Mesenchymal stem cell (in vitro differentiated cells and primary cell): Measurements from ENCODE around the gene PIEZO1.

Source experiments
- DNase-seq: peaks from one replicate; pipeline ENCODE4 v3.0.0-alpha.2; 2013
- H2AFZ ChIP-seq: one replicate; pipeline ENCODE4 v1.6.1; 2013; ENCODE audit warnings: low read depth, mild to moderate bottlenecking, control low read depth, inconsistent platforms, low read length, moderate library complexity
- H2AK5ac ChIP-seq: 2 replicates; pipeline ENCODE4 v1.6.1; 2013; ENCODE audit warnings: low read length, moderate library complexity, mild to moderate bottlenecking, inconsistent platforms; ENCODE audit not compliant: severe bottlenecking
- H2BK120ac ChIP-seq: one replicate; pipeline ENCODE4 v1.6.1; 2013; ENCODE audit warnings: low read depth, mild to moderate bottlenecking, inconsistent platforms, low read length, moderate library complexity
- H2BK12ac ChIP-seq, 2 experiments: one replicate each; pipeline ENCODE4 v1.6.1; 2013; ENCODE audit warnings: inconsistent platforms in 2 of 2, low read length in 2 of 2, mild to moderate bottlenecking in 2 of 2, moderate library complexity in 2 of 2, control low read depth in 1 of 2
- H2BK15ac ChIP-seq: one replicate; pipeline ENCODE4 v1.6.1; 2013; ENCODE audit warnings: mild to moderate bottlenecking, low read depth, inconsistent platforms; ENCODE audit not compliant: poor library complexity, severe bottlenecking
- H2BK5ac ChIP-seq: 2 replicates; pipeline ENCODE4 v1.6.1; 2013; ENCODE audit warnings: low read depth, mild to moderate bottlenecking, low read length, control low read depth, inconsistent platforms; ENCODE audit not compliant: poor library complexity, severe bottlenecking
- H3K14ac ChIP-seq, 2 experiments: one replicate each; pipeline ENCODE4 v1.6.1; 2013; ENCODE audit warnings: inconsistent platforms in 2 of 2, low read length in 2 of 2, control low read depth in 1 of 2, mild to moderate bottlenecking in 1 of 2, moderate library complexity in 1 of 2
- H3K18ac ChIP-seq, 2 experiments: one replicate each; pipeline ENCODE4 v1.6.1; 2013; ENCODE audit warnings: inconsistent platforms in 2 of 2, low read length in 2 of 2, control low read depth in 1 of 2, low read depth in 1 of 2, mild to moderate bottlenecking in 1 of 2
- H3K23ac ChIP-seq, 2 experiments: one replicate each; pipeline ENCODE4 v1.6.1; 2013; ENCODE audit warnings: inconsistent platforms in 2 of 2, low read length in 2 of 2, mild to moderate bottlenecking in 2 of 2, moderate library complexity in 2 of 2, control low read depth in 1 of 2
- H3K27ac ChIP-seq: 2 replicates; pipeline ENCODE4 v1.5.1; 2013; ENCODE audit warnings: mild to moderate bottlenecking, moderate library complexity, low read length, control low read depth, inconsistent platforms; ENCODE audit not compliant: poor library complexity, severe bottlenecking
- H3K27me3 ChIP-seq, 2 experiments: 2 replicates each; pipeline versions ENCODE4 v1.6.1 to v1.7.0; 2013; ENCODE audit warnings: low read length in 2 of 2, mild to moderate bottlenecking in 2 of 2, moderate library complexity in 2 of 2, control low read depth in 1 of 2, inconsistent platforms in 1 of 2; ENCODE audit not compliant: control insufficient read depth in 1 of 2, insufficient read depth in 1 of 2
- H3K36me3 ChIP-seq, 2 experiments: 2 replicates each; pipeline versions ENCODE4 v1.6.1 to v1.7.0; 2013; ENCODE audit warnings: low read length in 2 of 2, control low read depth in 1 of 2, inconsistent platforms in 1 of 2, low read depth in 1 of 2, mild to moderate bottlenecking in 1 of 2; ENCODE audit not compliant: insufficient read depth in 2 of 2, control insufficient read depth in 1 of 2
- H3K4ac ChIP-seq, 2 experiments: one replicate each; pipeline ENCODE4 v1.6.1; 2013; ENCODE audit warnings: inconsistent platforms in 2 of 2, low read length in 2 of 2, mild to moderate bottlenecking in 2 of 2, moderate library complexity in 2 of 2, control low read depth in 1 of 2, low read depth in 1 of 2
- H3K4me1 ChIP-seq: 2 replicates; pipeline ENCODE4 v1.6.1; 2013; ENCODE audit warnings: low read depth, low read length, control low read depth; ENCODE audit not compliant: control insufficient read depth, insufficient read depth
- H3K4me2 ChIP-seq: 2 replicates; pipeline ENCODE4 v1.6.1; 2013; ENCODE audit warnings: low read length, mild to moderate bottlenecking, inconsistent platforms; ENCODE audit not compliant: poor library complexity, severe bottlenecking
- H3K4me3 ChIP-seq, 2 experiments: 2 replicates each; pipeline versions ENCODE4 v1.5.1 to v1.7.0; 2013; ENCODE audit warnings: low read length in 2 of 2, mild to moderate bottlenecking in 2 of 2, control low read depth in 1 of 2, low read depth in 1 of 2; ENCODE audit not compliant: insufficient read depth in 1 of 2
- H3K79me1 ChIP-seq: replicated peaks from 2 replicates; pipeline ENCODE4 v1.6.1; 2013; ENCODE audit warnings: mild to moderate bottlenecking, control low read depth, low read length, inconsistent platforms; ENCODE audit not compliant: poor library complexity, severe bottlenecking
- H3K9ac ChIP-seq: 2 replicates; pipeline ENCODE4 v1.7.0; 2013; ENCODE audit warnings: mild to moderate bottlenecking, low read length, moderate library complexity
- H3K9me3 ChIP-seq: 2 replicates; pipeline ENCODE4 v1.7.0; 2013; ENCODE audit warnings: mild to moderate bottlenecking, low read length; ENCODE audit not compliant: control insufficient read depth
- H4K8ac ChIP-seq: one replicate; pipeline ENCODE4 v1.6.1; 2013; ENCODE audit warnings: inconsistent platforms, mild to moderate bottlenecking, low read length, moderate library complexity
- H4K91ac ChIP-seq: one replicate; pipeline ENCODE4 v1.6.1; 2013; ENCODE audit warnings: mild to moderate bottlenecking, low read length, inconsistent platforms
- WGBS: methylation state at CpG from one replicate; pipeline ENCODE4 v1.1.7; 2013; ENCODE audit warnings: mixed read lengths; 5-methylcytosine and 5-hydroxymethylcytosine counted together

The PIEZO1 gene

GRCh38 chr16:88818575-88818874 lies 33.5 kb upstream of the PIEZO1 start:
- Histone ChIP-seq H3K27me3 (no peaks in the 10 kb centered on the region), H3K36me3 (peaks cover 16 to 37% of the 10 kb centered on the region in 2 experiments), H3K4ac (no peak overlapping the region), H3K4me3 (no peak overlapping the region), H3K79me1 (no peaks in the 10 kb centered on the region), H2BK12ac (no peak overlapping the region), H3K23ac (no peak overlapping the region), H2AK5ac (no peak overlapping the region), H2AFZ (no peak overlapping the region), H3K4me1 (peaks cover 5% of the 10 kb centered on the region), H3K18ac (no peak overlapping the region), H4K91ac (no peak overlapping the region), H3K14ac (no peak overlapping the region), H3K4me2 (no peak overlapping the region), H3K27ac (no peak overlapping the region), H4K8ac (no peak overlapping the region), H2BK15ac (no peak overlapping the region), H3K9ac (no peak overlapping the region), H3K9me3 (no peaks in the 10 kb centered on the region), H2BK5ac (no peak overlapping the region), H2BK120ac (no peak overlapping the region)
- DNase-seq = no peak
- WGBS = 93% methylated on average over 18 of the region's 18 CpGs

GRCh38 chr16:88817785-88818574 lies 33.0 kb upstream of the PIEZO1 start:
- Histone ChIP-seq H3K14ac (no peak overlapping the region), H3K23ac (no peak overlapping the region), H3K18ac (no peak overlapping the region), H3K4me2 (no peak overlapping the region), H3K27me3 (no peaks in the 10 kb centered on the region), H4K8ac (no peak overlapping the region), H2BK120ac (no peak overlapping the region), H3K36me3 (peaks cover 14 to 36% of the 10 kb centered on the region in 2 experiments), H3K9me3 (no peaks in the 10 kb centered on the region), H3K9ac (no peak overlapping the region), H2BK15ac (no peak overlapping the region), H2AFZ (no peak overlapping the region), H4K91ac (peak overlapping the region; percentile 18), H2AK5ac (no peak overlapping the region), H3K4ac (no peak overlapping the region), H3K27ac (no peak overlapping the region), H3K4me1 (peaks cover 5% of the 10 kb centered on the region), H3K4me3 (no peak overlapping the region), H2BK12ac (no peak overlapping the region), H3K79me1 (no peaks in the 10 kb centered on the region), H2BK5ac (no peak overlapping the region)
- WGBS = 89% methylated on average over 40 of the region's 40 CpGs
- DNase-seq = no peak

DNA sequence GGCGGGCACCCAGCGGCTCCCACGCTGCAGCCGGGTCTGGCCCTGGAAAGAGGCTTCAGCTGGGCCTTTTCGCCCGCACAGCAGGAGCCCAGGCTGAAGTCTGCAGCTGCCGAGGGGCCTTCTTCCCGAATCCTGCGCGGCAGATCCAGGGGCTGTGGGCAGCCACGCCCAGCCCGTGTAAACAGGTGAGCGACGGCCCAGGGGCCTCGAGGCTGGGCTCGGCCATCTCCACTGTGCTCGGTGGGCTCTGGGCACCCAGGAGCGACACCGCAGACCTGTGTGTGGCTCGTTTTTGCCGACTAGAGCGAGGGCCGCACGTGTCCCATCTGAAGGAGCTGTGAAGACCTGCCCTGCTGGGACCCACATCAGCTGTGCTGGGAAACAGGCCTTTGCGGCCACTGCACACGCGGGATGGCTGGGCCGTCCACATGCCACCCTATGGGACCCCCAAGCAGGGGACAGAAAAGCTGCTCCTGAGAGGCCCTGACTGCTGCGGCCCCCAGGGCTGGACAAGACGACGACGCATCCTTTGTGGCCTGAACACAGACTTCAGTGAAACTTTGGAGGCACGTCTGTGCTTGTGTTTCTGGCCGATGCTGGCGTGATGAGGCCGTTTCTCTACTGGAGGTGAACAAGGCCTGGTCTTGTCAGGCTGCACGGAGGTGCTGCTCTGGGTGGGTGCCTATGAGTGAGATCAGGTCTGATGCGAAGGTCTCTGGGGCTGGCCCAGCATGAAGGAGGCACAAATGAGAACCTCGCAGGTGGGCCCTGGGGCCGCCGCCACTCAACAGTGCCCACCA lies 31.9 kb upstream of the PIEZO1 start:
- Histone ChIP-seq H3K4me2 (no peak overlapping the region), H2AK5ac (no peak overlapping the region), H3K27ac (no peak overlapping the region), H3K9ac (no peak overlapping the region), H3K4me3 (no peak overlapping the region), H3K4ac (no peak overlapping the region), H3K14ac (no peak overlapping the region), H3K4me1 (peaks cover 12% of the 10 kb centered on the region), H2BK15ac (no peak overlapping the region), H2BK120ac (no peak overlapping the region), H3K23ac (no peak overlapping the region), H3K27me3 (no peaks in the 10 kb centered on the region), H3K9me3 (no peaks in the 10 kb centered on the region), H4K8ac (no peak overlapping the region), H2BK12ac (no peak overlapping the region), H2AFZ (no peak overlapping the region), H3K79me1 (no peaks in the 10 kb centered on the region), H4K91ac (no peak overlapping the region), H2BK5ac (no peak overlapping the region), H3K36me3 (peaks cover 4 to 25% of the 10 kb centered on the region in 2 experiments), H3K18ac (no peak overlapping the region)
- no peak for DNase-seq
- WGBS = 92% methylated on average over 41 of the region's 41 CpGs

- Histone ChIP-seq H4K91ac (no peak overlapping the region), H3K4me1 (peaks cover 13% of the 10 kb centered on the region), H2AFZ (no peak overlapping the region), H3K9me3 (no peaks in the 10 kb centered on the region), H2AK5ac (no peak overlapping the region), H3K18ac (no peak overlapping the region), H3K27ac (no peak overlapping the region), H3K23ac (no peak overlapping the region), H3K36me3 (peaks cover 0 to 16% of the 10 kb centered on the region in 2 experiments), H2BK12ac (no peak overlapping the region), H3K14ac (no peak overlapping the region), H3K4ac (no peak overlapping the region), H2BK15ac (no peak overlapping the region), H4K8ac (no peak overlapping the region), H3K79me1 (no peaks in the 10 kb centered on the region), H3K9ac (no peak overlapping the region), H3K27me3 (no peaks in the 10 kb centered on the region), H2BK120ac (no peak overlapping the region), H2BK5ac (no peak overlapping the region), H3K4me2 (no peak overlapping the region), H3K4me3 (no peak overlapping the region)
- WGBS = 78% methylated on average over 19 of the region's 19 CpGs
- DNase-seq = peak; percentile 27
Measured at GRCh38 chr16:88815901-88816589, 31.0 kb upstream of the PIEZO1 start.
